HG03575 (cell line): ENCODE results near the gene FHL5.
"Not testable (repeated sequence)": the region's sequence is repeated elsewhere in the genome, so short reads cannot be mapped to it uniquely, and the experiment has no call there.

ENCODE experiments used
- ATAC-seq: cut with Tn5 transposase; IDR thresholded peaks from one replicate; pipeline ENCODE4 v1.9.1; 2021; ENCODE audit not compliant: unreplicated experiment, insufficient number of reproducible peaks, low FRiP score; ENCODE audit errors: extremely low read depth

The FHL5 gene, protein sequence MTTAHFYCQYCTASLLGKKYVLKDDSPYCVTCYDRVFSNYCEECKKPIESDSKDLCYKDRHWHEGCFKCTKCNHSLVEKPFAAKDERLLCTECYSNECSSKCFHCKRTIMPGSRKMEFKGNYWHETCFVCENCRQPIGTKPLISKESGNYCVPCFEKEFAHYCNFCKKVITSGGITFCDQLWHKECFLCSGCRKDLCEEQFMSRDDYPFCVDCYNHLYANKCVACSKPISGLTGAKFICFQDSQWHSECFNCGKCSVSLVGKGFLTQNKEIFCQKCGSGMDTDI

DNA sequence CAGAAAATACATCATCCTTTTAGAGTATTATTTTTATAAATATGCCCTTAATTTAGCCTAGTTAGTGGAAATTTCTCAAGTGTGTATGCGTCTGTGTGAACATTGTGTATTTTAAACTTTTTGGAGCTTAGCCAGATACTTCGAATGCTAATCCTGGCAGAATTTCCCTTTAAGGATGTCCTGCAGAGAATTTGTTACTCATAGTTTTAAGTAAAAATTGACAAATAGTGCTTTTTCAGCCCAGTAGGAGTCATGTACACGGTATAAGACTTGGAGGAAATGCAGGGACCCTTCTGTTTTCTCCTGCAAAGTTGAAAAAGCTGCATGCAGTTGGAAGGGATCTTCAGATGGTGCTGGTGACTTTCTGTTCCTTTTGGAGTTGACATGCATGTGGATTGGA is at the start of gene FHL5:
FHL5 (plus strand) TSS at position 243 of the 400 bp plus-strand sequence. CDS start 40,486 bp downstream, outside the sequence.
- ATAC-seq: no peak

DNA sequence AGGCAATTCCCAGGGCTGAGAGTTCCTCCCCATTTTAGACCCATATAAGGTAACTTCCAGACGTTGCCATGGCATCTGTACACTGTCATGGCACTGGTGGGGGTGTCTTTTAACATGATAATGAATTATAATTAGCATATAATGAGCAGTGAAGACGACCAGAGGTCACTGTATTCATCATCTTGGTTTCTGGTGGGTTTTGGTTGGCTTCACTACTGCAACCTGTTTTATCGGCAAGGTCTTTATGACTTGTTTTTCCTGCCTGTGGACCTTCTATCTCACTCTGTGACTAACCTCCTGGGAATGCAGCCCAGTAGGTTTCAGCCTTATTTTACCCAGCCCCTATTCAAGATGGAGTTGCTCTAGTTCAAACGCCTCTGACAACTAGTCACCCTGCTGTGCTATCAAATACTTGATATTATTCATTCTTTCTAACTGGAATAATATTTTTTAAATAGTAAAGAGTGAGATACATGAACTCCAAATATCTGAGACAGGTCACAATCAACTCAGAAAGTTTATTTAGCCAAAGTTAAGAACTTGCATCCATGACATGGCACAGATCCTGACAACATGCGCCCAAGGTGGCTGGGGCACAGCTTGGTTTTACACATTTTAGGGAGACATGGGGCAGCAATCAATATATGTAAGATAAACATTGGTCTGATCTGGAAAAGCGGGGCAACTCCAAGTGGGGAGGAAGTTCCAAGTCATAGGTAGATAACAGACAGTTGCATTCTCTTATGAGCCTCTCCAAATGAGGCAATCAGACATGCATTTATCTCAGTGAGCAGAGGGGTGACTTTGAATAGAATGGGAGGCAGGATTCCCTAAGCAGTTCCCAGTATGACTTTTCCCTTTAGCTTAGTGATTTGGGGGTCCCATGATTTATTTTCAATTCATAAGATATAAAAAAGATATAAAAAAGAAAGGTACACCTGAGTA is 42.5 kb upstream of the FHL5 start:
- ATAC-seq: no peak

DNA sequence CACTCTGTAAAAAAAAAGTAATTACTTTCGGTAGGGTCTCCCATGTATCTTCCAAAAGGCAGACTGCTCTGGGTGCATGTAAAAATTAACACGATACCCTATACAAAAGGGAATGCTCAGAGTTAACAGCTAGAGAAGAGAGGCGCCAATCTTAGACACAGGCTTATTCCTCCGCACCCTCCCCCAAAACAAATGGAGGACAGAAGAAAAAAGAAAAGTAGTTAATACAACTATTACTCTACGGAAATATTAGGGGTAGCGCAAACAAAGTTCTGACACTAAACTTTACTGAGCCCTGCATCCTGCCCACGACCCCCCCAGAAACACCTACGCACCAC is 41.7 kb upstream of the FHL5 start:
- no peak for ATAC-seq

DNA sequence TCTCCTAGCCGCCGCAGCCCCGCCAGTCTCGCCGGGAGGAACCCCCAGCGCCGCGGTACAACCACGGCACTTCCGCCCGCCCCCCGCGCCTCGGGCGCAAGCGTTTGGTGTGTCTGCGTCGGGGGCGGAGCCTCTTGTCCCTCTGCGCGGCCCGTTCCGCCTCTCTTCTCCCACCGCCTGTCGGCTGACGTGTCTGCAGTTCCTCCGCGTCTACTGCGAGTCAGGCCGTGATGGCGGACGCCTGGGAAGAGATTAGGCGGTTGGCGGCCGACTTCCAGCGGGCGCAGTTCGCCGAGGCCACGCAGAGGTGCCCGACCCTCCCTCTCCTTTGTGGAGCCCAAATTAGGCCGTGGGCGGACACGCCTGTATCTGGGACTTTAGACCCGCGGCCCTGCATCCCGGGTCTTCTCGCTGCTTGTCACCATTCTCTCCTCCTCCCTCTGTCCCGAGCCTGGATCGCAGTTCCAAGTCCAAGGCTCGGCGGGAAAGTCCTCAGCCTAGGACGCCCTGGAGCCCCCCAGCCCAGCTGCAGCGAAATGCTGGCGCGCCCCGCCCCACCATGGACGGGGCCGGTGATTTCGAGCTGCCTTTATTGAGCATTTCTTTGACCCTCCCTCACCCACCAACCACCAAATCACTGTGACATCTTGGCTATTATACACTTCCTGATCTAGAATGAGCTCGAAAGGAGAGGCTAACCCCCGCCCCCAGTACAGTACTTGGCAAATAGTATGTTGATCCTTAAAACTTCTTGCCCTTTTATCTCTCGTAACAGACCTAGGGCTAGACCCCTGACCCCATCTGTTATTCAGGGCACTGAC is 41.1 kb upstream of the FHL5 start, which contains the start of gene UFL1:
UFL1 (plus strand) TSS at position 163 of the 821 bp plus-strand sequence; CDS start at position 231, 68 bp downstream.
- ATAC-seq: peak; percentile 83

DNA sequence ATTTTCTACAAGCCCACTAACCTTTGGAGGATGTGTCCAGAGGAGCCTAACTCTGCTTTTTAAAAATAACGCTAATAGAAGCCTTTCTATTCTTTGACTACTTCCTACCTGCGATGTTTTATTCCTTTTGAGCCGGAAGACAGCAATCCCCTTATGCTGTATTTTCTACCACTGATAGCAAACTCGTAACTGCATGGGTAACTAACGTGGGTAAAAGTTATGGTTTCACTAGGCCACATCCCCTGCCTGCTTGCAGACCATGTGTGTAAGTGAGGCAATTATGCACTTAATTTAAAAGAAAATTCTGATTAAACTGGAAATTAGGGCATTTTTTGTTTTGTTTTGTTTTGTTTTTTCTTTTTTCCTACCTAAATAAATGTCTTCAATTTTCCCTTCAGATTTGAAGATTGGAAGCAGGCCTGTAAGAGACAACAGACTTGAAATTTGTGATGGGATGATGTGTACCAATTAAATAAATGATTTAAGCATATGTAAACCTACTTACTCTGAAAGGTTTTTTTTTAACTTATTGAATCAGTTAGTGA is 40.4 kb upstream of the FHL5 start:
- ATAC-seq: peak; percentile 18

DNA sequence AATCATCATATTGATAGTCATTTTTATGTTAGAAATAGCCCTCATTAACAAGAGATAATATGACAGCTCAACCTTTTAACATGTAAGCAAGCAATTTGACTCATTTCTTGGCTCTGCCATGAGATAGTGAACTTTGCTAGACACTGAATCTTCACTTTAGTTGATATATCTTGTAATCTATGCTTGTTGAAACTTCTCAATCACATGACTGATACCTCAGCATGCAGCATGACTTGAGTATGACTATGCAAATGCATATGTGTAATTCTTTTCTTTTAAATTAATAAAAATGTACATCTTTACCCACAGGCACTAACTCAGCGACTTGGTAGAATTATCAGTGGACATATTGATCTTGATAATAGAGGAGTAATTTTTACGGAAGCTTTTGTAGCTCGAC is 34.7 kb upstream of the FHL5 start:
- no peak for ATAC-seq

DNA sequence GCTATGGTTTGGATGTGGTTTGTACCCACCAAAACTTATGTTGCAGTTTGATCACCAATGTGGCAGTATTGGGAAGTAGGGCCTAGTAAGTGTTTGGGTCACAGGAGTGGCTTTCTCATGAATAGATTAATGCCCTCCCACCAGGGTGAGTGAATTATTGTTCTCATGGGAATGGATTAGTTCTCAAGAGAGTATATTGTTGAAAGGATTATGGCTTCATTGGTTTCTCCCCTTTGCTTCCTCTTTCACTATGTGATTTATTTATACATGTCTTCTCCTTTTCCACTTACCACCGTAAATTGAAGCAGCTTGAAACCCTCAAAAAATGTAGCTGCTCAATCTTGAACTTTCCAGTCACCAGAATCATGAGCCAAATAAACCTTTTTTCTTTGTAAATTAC is 30.5 kb upstream of the FHL5 start:
- no peak for ATAC-seq

DNA sequence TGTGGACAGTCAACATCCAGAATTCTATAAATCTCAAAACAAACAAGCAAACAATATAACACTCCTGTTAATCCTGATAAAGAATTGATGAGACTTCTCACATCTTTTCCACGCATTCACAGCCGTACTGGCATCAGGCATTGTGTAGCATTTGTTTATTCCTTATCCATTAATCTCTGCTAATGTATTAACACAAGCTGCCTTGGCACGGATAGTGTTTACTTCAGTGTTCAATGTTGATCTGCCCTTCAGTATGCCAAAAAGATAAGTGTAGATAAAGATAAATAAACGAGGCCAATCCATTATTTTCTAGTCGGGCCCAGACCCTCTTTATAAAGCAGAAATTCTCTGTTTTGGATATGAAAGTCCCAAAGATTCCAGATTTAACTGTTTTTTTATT is 25.2 kb upstream of the FHL5 start:
- no peak for ATAC-seq

DNA sequence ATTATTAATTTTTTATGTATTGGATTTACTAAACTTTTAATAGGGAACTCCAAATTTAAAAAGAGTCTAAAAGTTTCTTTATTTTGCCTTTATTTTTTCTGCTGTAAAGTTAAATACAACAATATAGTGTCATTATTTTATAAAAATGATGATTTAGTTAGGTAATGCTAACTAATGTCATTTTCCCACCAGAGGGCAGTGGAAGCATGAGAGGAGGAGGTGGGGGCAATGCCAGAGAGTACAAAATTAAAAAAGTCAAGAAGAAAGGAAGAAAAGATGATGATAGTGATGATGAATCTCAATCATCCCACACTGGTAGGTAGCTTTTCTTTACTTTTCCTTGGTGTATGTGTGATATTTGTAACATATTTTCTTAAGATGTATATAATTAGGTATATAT is 20.2 kb upstream of the FHL5 start:
- no peak for ATAC-seq

DNA sequence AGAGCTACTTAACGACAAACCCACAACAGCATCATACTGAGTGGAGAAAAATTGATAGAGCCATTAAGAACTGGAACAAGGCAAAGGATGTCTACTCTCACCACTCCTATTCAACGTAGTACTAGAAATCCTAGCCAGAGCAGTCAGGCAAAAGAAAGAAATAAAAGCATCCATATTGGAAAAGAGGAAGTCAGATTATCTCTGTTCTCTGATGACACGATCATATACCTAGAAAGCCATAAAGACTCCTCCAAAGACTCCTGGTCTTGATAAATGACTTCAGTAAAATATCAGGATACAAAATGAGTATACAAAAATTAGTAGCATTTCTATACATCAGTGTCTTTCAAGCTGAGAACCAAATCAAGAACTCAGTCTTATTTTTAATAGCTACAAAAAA is 17.0 kb upstream of the FHL5 start:
- ATAC-seq: no peak

DNA sequence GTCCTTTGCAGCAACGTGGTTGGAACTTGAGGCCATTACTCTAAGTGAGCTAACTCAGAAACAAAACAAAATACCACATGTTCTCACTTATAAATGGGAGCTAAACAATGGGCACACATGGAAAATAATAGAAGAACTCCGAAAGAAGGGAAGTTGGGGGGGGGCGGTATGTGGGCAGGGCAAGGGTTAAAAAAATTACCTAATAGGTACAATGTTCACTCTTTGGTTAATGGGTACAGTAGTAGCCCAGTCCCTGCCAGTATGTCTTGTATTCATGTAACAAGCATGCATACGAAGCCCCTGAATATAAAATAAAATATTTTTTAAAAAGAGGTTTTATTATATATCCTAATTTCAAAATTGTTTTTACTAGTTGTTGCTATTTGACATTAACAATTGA is 15.3 kb upstream of the FHL5 start:
- ATAC-seq: no peak

DNA sequence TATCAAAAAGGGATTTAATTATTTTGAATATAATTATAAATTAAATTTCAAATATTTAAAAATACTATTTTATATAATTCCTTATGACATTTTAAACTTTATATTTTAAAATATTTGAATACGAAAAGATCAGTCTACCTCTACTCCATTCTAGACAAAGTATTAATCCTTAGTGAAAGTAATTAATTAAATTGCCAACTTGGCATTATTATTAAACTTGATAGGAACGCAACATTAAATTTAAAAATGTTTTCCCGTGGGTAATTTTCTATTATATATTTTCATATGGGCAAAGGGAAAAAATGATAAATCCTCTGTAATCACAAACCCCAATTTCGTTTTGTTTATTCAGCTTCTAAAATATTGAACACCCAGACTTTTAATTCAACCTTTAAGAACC is 8.4 kb upstream of the FHL5 start:
- no peak for ATAC-seq

DNA sequence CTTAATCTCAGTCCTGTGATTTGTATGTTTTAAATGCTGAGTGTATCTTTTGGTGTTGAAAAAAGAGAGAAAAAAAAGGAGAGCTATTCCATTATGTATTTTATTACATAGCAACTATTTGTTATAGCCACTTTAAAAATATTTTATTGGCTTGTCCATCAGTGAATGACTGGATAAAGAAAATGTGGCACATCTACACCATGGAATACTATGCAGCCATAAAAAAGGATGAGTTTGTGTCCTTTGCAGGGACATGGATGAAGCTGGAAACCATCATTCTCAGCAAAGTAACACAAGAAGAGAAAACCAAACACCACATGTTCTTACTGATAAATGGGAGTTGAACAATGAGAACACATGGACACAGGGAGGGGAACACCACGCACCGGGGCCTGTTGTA is 3.2 kb upstream of the FHL5 start:
- not testable (repeated sequence) for ATAC-seq

DNA sequence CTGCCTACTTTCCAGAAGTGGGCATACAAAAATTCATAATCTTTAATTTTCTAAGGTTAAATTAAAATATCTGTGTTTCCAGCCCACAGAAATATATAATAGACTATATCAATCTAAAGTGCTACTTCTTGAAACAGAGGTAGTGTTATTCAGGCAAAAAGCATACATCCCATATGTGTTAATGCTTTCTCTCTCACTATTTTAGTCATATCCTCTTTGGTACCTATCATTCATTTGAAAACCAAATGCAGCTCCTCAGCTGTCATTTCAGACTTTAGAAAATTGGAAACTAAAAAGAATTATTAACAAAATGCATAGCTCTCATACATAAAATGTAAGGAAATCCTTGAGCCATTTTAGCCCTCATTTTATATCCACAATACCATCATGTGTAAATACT is 925 bp downstream of the FHL5 start:
- ATAC-seq: no peak

DNA sequence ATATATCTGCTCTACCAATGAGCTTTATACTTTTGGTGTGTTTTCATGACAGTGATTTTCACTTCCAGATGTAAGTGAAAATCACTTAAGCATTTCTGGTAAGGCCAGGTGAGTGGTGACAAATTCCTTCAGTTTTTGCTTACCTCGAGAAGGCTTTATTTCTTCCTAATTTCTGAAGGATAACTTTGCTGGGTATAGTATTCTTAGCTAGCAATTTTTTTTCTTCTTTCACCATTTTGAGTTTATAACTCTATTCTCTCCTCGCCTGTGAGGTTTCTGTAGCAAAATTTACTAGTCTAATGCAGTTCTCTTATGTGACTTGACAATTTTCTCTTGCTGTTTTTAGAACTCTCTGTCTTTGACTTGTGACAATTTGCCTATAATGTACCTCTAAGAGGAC is 7.1 kb downstream of the FHL5 start:
- ATAC-seq: no peak

DNA sequence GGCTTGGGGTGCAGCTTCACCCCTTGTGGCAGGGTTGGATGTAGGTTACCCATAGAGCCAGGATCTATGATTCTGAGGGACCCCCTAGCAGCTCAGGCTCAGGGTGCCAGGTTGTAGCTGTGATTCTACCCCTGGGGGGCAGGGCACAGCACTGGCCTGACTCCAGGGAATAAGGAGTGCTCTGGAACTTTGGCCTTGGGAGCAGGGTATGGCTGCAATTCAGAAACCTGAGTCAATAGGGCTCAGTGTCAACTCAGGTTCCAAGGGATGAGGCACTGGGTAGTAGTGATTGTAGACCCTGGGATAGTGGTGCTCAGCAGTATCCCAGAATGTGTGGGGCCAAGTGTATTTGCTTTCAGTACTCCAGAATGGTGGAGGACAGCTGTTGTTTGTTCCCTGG is 8.6 kb downstream of the FHL5 start:
- no peak for ATAC-seq

DNA sequence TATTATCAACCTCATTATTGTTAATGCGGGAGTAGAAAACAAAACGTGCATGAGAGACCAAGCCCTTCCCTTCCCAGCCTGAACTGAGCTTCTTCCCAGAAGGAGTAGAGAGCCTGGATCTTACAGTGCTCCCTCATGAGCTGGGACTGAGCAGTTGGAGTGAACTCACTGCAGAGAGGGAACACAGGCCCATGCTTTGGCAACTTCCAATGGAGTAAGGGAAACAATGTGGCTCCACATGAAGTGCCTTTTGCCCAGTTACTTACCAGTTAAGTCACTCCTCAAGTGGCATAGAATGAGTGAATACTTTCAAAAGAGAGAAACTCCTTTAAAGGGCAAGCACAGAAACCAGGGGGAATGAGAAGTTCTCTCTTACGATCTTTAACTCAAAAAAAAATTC is 12.4 kb downstream of the FHL5 start:
- ATAC-seq: no peak

DNA sequence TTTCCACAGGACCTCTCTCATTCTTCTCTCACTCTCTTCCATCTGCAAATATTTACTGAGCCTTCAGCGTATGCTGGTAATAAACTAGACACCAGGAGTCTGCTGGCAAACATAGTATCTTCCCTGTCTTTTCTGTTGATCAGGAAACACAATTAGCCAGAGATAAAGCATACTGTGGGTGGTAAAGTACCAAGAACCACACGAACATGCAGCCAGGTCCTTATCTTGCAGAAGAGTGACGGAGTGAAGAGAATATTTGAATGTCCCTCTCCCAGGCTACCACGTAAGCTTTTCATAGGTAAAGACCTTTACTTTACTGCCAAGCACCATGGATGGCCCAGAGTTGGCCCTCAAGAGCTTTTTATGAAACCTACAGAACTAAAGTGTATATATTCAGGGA is 13.3 kb downstream of the FHL5 start:
- no peak for ATAC-seq

DNA sequence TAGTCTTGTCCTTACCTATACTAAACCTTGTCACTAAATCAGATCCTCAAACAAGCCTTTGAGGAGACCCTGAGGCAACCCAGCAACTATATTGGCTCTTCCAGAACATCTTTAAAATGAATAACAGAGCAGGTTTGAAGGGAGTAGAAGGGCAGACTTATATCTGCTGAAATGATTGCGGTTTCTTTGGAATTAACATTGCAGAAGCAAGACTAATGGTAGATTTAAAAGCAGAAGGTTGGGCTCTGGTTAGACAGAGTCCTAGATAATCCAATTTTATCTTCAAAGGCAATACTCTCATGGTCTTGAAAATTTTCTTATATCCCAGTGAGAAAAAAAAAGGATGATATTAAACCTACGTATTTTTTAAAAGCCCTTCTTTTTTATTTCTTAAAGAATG is 19.1 kb downstream of the FHL5 start:
- no peak for ATAC-seq
